ENCODE measurements around the gene ULBP2. TPM values are rescaled to one million over a fixed set of nuclear protein-coding genes. Genes with fewer than 3 reads are reported as not detected.
A peak's percentile ranks its signal among the peaks of the same experiment; 100 is the strongest.

Gene ULBP2
- total RNA-seq (2021; fragmentation: NEBNext Ultra II Directional; extraction: Animal tissue kit (Norgen Biotek cat#: 25700)) (not detected in 2 replicates), polyA plus RNA-seq (2011; rRNA removed) (0.05 TPM in 1 of 2 replicates, not detected in the other), polyA minus RNA-seq (2011; rRNA and poly(A)+ RNA removed) (not detected in 2 replicates)
- polyA plus RNA-seq (2011; cell fraction: cytosol; rRNA removed): not detected
- not detected for polyA plus RNA-seq (2011; cell fraction: nucleus; rRNA removed)
- not detected in 4 replicates for polyA plus RNA-seq (2012, experiment 1 of 2)
- polyA plus RNA-seq (2012, experiment 2 of 2): not detected
- 0.04 TPM for polyA plus RNA-seq (2013, experiment 1 of 2)
- polyA plus RNA-seq (2013, experiment 2 of 2): 0.04 TPM
- polyA minus RNA-seq (2011; cell fraction: cytosol; rRNA and poly(A)+ RNA removed): not detected
- not detected for polyA minus RNA-seq (2011; cell fraction: nucleus; rRNA and poly(A)+ RNA removed)
- long read RNA-seq, experiment 1: 0 reads
- long read RNA-seq, experiment 2: 0 reads

- Histone ChIP-seq H2BK20ac (ENCODE audit: low read length) (no peak within 1 kb of the TSS), H3K36me3 (ENCODE audit: control insufficient read depth in 2 of 4, insufficient read depth in 4 of 4, low read length in 3 of 4) (peaks cover 0 to 4% (median 0%) of the 10 kb centered on the region in 4 experiments; a peak in 1 of 8 replicates), H3K4me1 (replicated peaks in 1 of 4; ENCODE audit: control insufficient read depth in 3 of 4, insufficient read depth in 4 of 4, low read length in 3 of 4) (peaks cover 0 to 6% (median 3%) of the 10 kb centered on the region in 4 experiments; a peak in 5 of 7 replicates), H2BK5ac (ENCODE audit: low read depth, low read length) (no peak within 1 kb of the TSS), H3K27ac (ENCODE audit: low read depth, low read length) (no peak within 1 kb of the TSS), H3K79me2 (ENCODE audit: control insufficient read depth in 1 of 2, insufficient read depth in 2 of 2, low read length in 2 of 2) (no peaks in the 10 kb centered on the region), H3K18ac (ENCODE audit: extremely low read depth, low read length) (no peak within 1 kb of the TSS; the same call in 1 of the 2 replicates), H2BK12ac (ENCODE audit: low read depth, low read length) (no peak within 1 kb of the TSS), H2AK5ac (ENCODE audit: low read depth, low read length) (no peak within 1 kb of the TSS; the same call in 1 of the 2 replicates), H2BK15ac (ENCODE audit: low read length) (no peak within 1 kb of the TSS), H3K23ac (ENCODE audit: insufficient read length) (no peak within 1 kb of the TSS), H3K4me3 (ENCODE audit: extremely low read depth in 1 of 4, insufficient read depth in 2 of 4, low read depth in 3 of 4, low read length in 4 of 4) (peak within 1 kb of the TSS; percentile 40 to 69 (median 48)), H3K56ac (replicated peaks; ENCODE audit: insufficient read length, low read depth, low read length) (no peak within 1 kb of the TSS), H3K4me2 (ENCODE audit: insufficient read depth in 1 of 2, low read depth in 2 of 2, low read length in 2 of 2) (peak within 1 kb of the TSS; percentile 70 to 93), H4K91ac (replicated peaks; ENCODE audit: insufficient read length, low read length) (no peak within 1 kb of the TSS), H3K9me3 (ENCODE audit: insufficient read depth in 2 of 2, low read depth in 1 of 2, low read length in 1 of 2) (no peaks in the 10 kb centered on the region), H3K9ac (replicated peaks in 1 of 4; ENCODE audit: extremely low read depth in 1 of 4, low read depth in 3 of 4, low read length in 3 of 4) (no peak within 1 kb of the TSS), H3K23me2 (ENCODE audit: low read depth, low read length) (peaks cover 13% of the 10 kb centered on the region; the same call in 1 of the 2 replicates), H4K20me1 (replicated peaks in 1 of 2; ENCODE audit: control insufficient read depth in 1 of 2, insufficient read depth in 2 of 2, low read length in 2 of 2) (peaks cover 6 to 9% of the 10 kb centered on the region in 2 experiments), H4K8ac (ENCODE audit: extremely low read depth, insufficient read depth, low read length) (no peak within 1 kb of the TSS), H3K27me3 (replicated peaks in 1 of 4; ENCODE audit: control insufficient read depth in 3 of 4, extremely low read depth in 1 of 4, insufficient read depth in 3 of 4, low read length in 3 of 4) (peaks cover 56 to 80% (median 69%) of the 10 kb centered on the region in 4 experiments), H3K4ac (replicated peaks; ENCODE audit: insufficient read length, low read depth, low read length) (no peak within 1 kb of the TSS), H3K14ac (ENCODE audit: insufficient read length) (no peak within 1 kb of the TSS), H4K5ac (ENCODE audit: insufficient read length, low read depth, low read length) (no peak within 1 kb of the TSS), H2AFZ (ENCODE audit: low read length) (no peak within 1 kb of the TSS), H3K79me1 (ENCODE audit: low read depth, low read length) (no peaks in the 10 kb centered on the region), H2BK120ac (replicated peaks; ENCODE audit: low read depth, low read length) (no peak within 1 kb of the TSS)
- POLR2A ChIA-PET (ENCODE audit: partially characterized antibody): interaction anchor here (0.9 to 1.5 kb wide), 2 partner anchors 36 to 48 kb away, joined by 3 to 4 read pairs; no protein-coding TSS in a partner anchor
- WGBS, 2 experiments (ENCODE audit: extremely low coverage in 1 of 2, insufficient coverage in 1 of 2, insufficient read length in 1 of 2, insufficient replicate concordance in 2 of 2, low coverage in 1 of 2, low lambda C conversion rate in 2 of 2, missing lambda C conversion rate in 1 of 2): 1% methylated on average over 54 of the region's 62 CpGs; no CpG with 5 or more reads in 1 of the 2 experiments
- FAIRE-seq (no peak), DNase-seq (ENCODE audit: low read depth in 1 of 2, low spot score in 2 of 2) (peak in 1 of 2 experiments; percentile 79)
- CTCF ChIA-PET (ENCODE audit: partially characterized antibody): interaction anchor here (0.6 to 1.9 kb wide), 5 partner anchors 13 to 577 kb away, joined by 3 to 10 read pairs (median 5); no protein-coding TSS in a partner anchor
- TF ChIP-seq CTCF (IDR thresholded peaks at IDR 0.05; ENCODE audit: control extremely low read depth in 1 of 3, insufficient read depth in 1 of 3, low read depth in 1 of 3, low read length in 3 of 3) (no peak), RBBP5 (IDR thresholded peaks at IDR 0.05; ENCODE audit: borderline replicate concordance, low read depth, low read length) (no peak), ASH2L (IDR thresholded peaks at IDR 0.05; ENCODE audit: low read length) (peak; percentile 18), SUZ12 (IDR thresholded peaks at IDR 0.05; ENCODE audit: low read length) (peak; percentile 77), CTBP2 (IDR thresholded peaks at IDR 0.05; ENCODE audit: borderline replicate concordance, insufficient read depth, insufficient read length, low read length) (no peak), KDM4A (IDR thresholded peaks at IDR 0.05; ENCODE audit: low read depth, low read length, severe bottlenecking) (peak; percentile 75)
These were observed at the start of gene ULBP2 for GRCh38 chr6:149941583-149942460. TSS of gene ULBP2 (plus strand) at chr6:149942014. CDS start at chr6:149942073, 59 bp downstream.

Data from H1 (cell line).